K562 (cell line): ENCODE results near the gene EZH1. TPM values are rescaled to one million over a fixed set of nuclear protein-coding genes. Genes with fewer than 3 reads are reported as not detected.

Source experiments
- CC2D1A ChIP-seq: fragments of 450-650 bp; IDR thresholded peaks from 2 replicates; pipeline ENCODE4 v1.6.1; 2017; ENCODE audit warnings: mild to moderate bottlenecking
- MEF2D ChIP-seq: conservative IDR thresholded peaks from 2 replicates; pipeline ENCODE4 v1.6.1; 2016; ENCODE audit warnings: low read depth, missing genetic modification characterization, missing compliant biosample characterization
- PHB ChIP-seq: fragments of 250-450 bp; sonication (Bioruptor Pico); IDR thresholded peaks from 2 replicates; pipeline ENCODE4 v1.5.0; 2021
- PYGO2 ChIP-seq: fragments of 450-650 bp; IDR thresholded peaks from 2 replicates; pipeline ENCODE4 v1.6.1; 2016; ENCODE audit warnings: mild to moderate bottlenecking, missing genetic modification characterization, moderate library complexity, missing compliant biosample characterization
- STAT5B ChIP-seq: fragments of 250-450 bp; sonication (Bioruptor Pico); IDR thresholded peaks from 2 replicates; pipeline ENCODE4 v1.8.0; 2021; ENCODE audit warnings: mild to moderate bottlenecking, inconsistent platforms
- TAL1 ChIP-seq: fragments of 450-650 bp; IDR thresholded peaks from 2 replicates; pipeline ENCODE4 v1.6.1; 2016; ENCODE audit warnings: mild to moderate bottlenecking
- ZNF197 ChIP-seq: fragments of 200-800 bp; sonication (Bioruptor generic); IDR thresholded peaks from 2 replicates; pipeline ENCODE4 v1.6.1; 2016; ENCODE audit warnings: low read depth, missing genetic modification characterization, missing compliant biosample characterization
- ZNF253 ChIP-seq: fragments of 250-450 bp; sonication (Bioruptor Pico); conservative IDR thresholded peaks from 2 replicates; pipeline ENCODE4 v1.6.1; 2021; ENCODE audit warnings: mild to moderate bottlenecking
- ZNF644 ChIP-seq: fragments of 200-800 bp; sonication (Bioruptor generic); IDR thresholded peaks from 2 replicates; pipeline ENCODE4 v1.6.1; 2016; ENCODE audit warnings: low read depth, missing genetic modification characterization, missing compliant biosample characterization
- ZNF668 ChIP-seq: fragments of 250-450 bp; sonication (Bioruptor Pico); IDR thresholded peaks from 2 replicates; pipeline ENCODE4 v1.8.0; 2022; ENCODE audit warnings: mild to moderate bottlenecking, inconsistent platforms
- polyA plus RNA-seq, 8 experiments: library from polyadenylated mRNA; depleted of rRNA in 4 of 8; stranded (reverse) in 5 of 8; unstranded in 3 of 8; fragments of >200 nt; fragmentation: Nextera tagmentation in 2 of 8; fragmentation: Illumina TruSeq in 1 of 8; extraction: Ambion mirVana in 2 of 8; extraction: Trizol in 1 of 8; gene quantifications; 2 replicates each; pipeline versions ENCODE4 v1.2.1 to v1.2.3, GENCODE V29; 2011 to 2014; ENCODE audit warnings: inconsistent platforms in 1 of 8, missing spikeins in 1 of 8
- total RNA-seq, 7 experiments: library from RNA; depleted of rRNA in 6 of 7; stranded (reverse); fragments of >200 nt in 6 of 7; fragmentation: Illumina TruSeq in 2 of 7; extraction: Trizol in 2 of 7; gene quantifications; 2 replicates each; pipeline versions ENCODE4 v1.2.1 to v1.2.3, GENCODE V29; 2011 to 2021; ENCODE audit warnings: low replicate concordance in 1 of 7
- TF ChIP-seq, protein P1 (sequence below): fragments of 450-650 bp; formaldehyde crosslinking; IDR thresholded peaks from 2 replicates; pipeline ENCODE4 v1.4.0; 2020; ENCODE audit warnings: mild to moderate bottlenecking
- TF ChIP-seq, protein P2 (sequence below), 3 experiments: fragments of 200-800 bp in 1 of 3; fragments of 250-450 bp in 1 of 3; fragments of 450-650 bp in 1 of 3; sonication (Bioruptor Pico) in 1 of 3; sonication (Bioruptor generic) in 1 of 3; formaldehyde crosslinking in 1 of 3; IDR thresholded peaks; 2 replicates each; pipeline versions ENCODE4 v1.6.1 to v1.8.0; 2016 to 2022; ENCODE audit warnings: mild to moderate bottlenecking in 2 of 3, missing genetic modification characterization in 2 of 3, missing compliant biosample characterization in 1 of 3, moderate library complexity in 1 of 3
- TF ChIP-seq, protein P3 (sequence below): fragments of 250-450 bp; sonication (Bioruptor Pico); IDR thresholded peaks from 2 replicates; pipeline ENCODE4 v1.8.0; 2021; ENCODE audit warnings: moderate library complexity, mild to moderate bottlenecking, inconsistent platforms
- TF ChIP-seq, protein P4 (sequence below): fragments of 450-650 bp; conservative IDR thresholded peaks from 2 replicates; pipeline ENCODE4 v1.6.1; 2016; ENCODE audit warnings: missing genetic modification characterization, low read depth, mild to moderate bottlenecking, control low read depth, missing compliant biosample characterization
- TF ChIP-seq, protein P5 (sequence below), 3 experiments: IDR thresholded peaks in 2 of 3; conservative IDR thresholded peaks in 1 of 3; 2 replicates each; pipeline ENCODE4 v1.5.1; 2011 to 2012; ENCODE audit warnings: low read length in 3 of 3, mild to moderate bottlenecking in 3 of 3, control low read depth in 2 of 3, improper control_type of control experiment in 1 of 3, inconsistent platforms in 1 of 3, low read depth in 1 of 3, mixed read lengths in 1 of 3, moderate library complexity in 1 of 3; ENCODE audit not compliant: insufficient read depth in 2 of 3
- TF ChIP-seq, protein P6 (sequence below): sonication (generic); formaldehyde crosslinking; IDR thresholded peaks from 2 replicates; pipeline ENCODE4 v1.8.1; 2022; ENCODE audit warnings: missing genetic modification reagents
- TF ChIP-seq, protein P7 (sequence below): IDR thresholded peaks from 3 replicates; pipeline ENCODE4 v1.6.1; 2011; ENCODE audit warnings: borderline replicate concordance, mild to moderate bottlenecking; ENCODE audit not compliant: insufficient read length, insufficient read depth

EZH1 gene
- total and polyA plus RNA-seq, 9 of the 15 experiments (the other 6 are each of a cell fraction or from before 2014, with no cell fraction given): 8.6 to 40.8 (median 22.9) TPM

DNA sequence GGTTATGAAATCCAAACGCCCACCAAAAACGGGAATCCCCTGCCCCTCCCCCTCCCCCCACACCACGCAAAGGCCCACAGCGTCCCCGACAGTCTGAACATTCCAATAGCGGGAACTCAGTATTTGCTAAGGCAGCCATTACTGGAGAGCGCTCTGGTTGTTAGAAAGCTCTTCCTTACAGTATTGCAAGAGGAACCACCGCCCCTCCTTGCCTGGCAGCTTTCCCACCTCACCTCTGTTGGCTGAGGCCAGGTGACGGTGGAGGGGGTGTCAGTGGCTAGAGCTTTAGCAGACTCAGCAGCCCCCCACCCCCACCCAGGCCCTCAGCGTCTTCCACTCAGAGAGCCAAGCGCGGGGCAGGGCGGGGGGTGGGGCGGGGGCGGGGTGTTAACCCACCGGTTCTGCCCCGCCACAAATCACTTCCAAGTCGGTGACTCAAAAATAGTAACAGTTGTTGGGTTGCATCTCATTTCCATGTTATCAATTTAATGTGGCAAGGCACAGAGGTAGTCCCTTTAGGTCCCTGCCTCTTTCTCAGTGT lies 65.8 kb downstream of the EZH1 start (continued):
- TF ChIP-seq, protein P1, sequence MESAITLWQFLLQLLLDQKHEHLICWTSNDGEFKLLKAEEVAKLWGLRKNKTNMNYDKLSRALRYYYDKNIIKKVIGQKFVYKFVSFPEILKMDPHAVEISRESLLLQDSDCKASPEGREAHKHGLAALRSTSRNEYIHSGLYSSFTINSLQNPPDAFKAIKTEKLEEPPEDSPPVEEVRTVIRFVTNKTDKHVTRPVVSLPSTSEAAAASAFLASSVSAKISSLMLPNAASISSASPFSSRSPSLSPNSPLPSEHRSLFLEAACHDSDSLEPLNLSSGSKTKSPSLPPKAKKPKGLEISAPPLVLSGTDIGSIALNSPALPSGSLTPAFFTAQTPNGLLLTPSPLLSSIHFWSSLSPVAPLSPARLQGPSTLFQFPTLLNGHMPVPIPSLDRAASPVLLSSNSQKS: no peak
- TF ChIP-seq ZNF197 (no peak), CC2D1A (no peak), PYGO2 (tag) (no peak), PHB (CRISPR knock-in tag) (no peak), ZNF668 (no peak), MEF2D (tag) (no peak), ZNF644 (no peak), STAT5B (CRISPR knock-in tag) (no peak), TAL1 (no peak), ZNF253 (no peak)
- TF ChIP-seq, protein P2, sequence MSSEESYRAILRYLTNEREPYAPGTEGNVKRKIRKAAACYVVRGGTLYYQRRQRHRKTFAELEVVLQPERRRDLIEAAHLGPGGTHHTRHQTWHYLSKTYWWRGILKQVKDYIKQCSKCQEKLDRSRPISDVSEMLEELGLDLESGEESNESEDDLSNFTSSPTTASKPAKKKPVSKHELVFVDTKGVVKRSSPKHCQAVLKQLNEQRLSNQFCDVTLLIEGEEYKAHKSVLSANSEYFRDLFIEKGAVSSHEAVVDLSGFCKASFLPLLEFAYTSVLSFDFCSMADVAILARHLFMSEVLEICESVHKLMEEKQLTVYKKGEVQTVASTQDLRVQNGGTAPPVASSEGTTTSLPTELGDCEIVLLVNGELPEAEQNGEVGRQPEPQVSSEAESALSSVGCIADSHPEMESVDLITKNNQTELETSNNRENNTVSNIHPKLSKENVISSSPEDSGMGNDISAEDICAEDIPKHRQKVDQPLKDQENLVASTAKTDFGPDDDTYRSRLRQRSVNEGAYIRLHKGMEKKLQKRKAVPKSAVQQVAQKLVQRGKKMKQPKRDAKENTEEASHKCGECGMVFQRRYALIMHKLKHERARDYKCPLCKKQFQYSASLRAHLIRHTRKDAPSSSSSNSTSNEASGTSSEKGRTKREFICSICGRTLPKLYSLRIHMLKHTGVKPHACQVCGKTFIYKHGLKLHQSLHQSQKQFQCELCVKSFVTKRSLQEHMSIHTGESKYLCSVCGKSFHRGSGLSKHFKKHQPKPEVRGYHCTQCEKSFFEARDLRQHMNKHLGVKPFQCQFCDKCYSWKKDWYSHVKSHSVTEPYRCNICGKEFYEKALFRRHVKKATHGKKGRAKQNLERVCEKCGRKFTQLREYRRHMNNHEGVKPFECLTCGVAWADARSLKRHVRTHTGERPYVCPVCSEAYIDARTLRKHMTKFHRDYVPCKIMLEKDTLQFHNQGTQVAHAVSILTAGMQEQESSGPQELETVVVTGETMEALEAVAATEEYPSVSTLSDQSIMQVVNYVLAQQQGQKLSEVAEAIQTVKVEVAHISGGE (CRISPR knock-in tag; IDR thresholded peaks at IDR 0.05): no peak
- TF ChIP-seq, protein P3, sequence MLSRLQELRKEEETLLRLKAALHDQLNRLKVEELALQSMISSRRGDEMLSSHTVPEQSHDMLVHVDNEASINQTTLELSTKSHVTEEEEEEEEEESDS (CRISPR knock-in tag): no peak
- TF ChIP-seq, protein P4, sequence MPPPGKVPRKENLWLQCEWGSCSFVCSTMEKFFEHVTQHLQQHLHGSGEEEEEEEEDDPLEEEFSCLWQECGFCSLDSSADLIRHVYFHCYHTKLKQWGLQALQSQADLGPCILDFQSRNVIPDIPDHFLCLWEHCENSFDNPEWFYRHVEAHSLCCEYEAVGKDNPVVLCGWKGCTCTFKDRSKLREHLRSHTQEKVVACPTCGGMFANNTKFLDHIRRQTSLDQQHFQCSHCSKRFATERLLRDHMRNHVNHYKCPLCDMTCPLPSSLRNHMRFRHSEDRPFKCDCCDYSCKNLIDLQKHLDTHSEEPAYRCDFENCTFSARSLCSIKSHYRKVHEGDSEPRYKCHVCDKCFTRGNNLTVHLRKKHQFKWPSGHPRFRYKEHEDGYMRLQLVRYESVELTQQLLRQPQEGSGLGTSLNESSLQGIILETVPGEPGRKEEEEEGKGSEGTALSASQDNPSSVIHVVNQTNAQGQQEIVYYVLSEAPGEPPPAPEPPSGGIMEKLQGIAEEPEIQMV (tag): no peak
- TF ChIP-seq, protein P5, sequence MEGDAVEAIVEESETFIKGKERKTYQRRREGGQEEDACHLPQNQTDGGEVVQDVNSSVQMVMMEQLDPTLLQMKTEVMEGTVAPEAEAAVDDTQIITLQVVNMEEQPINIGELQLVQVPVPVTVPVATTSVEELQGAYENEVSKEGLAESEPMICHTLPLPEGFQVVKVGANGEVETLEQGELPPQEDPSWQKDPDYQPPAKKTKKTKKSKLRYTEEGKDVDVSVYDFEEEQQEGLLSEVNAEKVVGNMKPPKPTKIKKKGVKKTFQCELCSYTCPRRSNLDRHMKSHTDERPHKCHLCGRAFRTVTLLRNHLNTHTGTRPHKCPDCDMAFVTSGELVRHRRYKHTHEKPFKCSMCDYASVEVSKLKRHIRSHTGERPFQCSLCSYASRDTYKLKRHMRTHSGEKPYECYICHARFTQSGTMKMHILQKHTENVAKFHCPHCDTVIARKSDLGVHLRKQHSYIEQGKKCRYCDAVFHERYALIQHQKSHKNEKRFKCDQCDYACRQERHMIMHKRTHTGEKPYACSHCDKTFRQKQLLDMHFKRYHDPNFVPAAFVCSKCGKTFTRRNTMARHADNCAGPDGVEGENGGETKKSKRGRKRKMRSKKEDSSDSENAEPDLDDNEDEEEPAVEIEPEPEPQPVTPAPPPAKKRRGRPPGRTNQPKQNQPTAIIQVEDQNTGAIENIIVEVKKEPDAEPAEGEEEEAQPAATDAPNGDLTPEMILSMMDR (IDR thresholded peaks at IDR 0.05 in 2 of 3, conservative IDR thresholded peaks at IDR 0.05 in 1 of 3; ENCODE audit: insufficient read depth in 2 of 3, low read depth in 1 of 3, low read length in 3 of 3): peak in 1 of 3 experiments; percentile 21; a peak in 1 of 6 replicates
- TF ChIP-seq, protein P6, sequence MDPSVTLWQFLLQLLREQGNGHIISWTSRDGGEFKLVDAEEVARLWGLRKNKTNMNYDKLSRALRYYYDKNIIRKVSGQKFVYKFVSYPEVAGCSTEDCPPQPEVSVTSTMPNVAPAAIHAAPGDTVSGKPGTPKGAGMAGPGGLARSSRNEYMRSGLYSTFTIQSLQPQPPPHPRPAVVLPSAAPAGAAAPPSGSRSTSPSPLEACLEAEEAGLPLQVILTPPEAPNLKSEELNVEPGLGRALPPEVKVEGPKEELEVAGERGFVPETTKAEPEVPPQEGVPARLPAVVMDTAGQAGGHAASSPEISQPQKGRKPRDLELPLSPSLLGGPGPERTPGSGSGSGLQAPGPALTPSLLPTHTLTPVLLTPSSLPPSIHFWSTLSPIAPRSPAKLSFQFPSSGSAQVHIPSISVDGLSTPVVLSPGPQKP: no peak
- TF ChIP-seq, protein P7, sequence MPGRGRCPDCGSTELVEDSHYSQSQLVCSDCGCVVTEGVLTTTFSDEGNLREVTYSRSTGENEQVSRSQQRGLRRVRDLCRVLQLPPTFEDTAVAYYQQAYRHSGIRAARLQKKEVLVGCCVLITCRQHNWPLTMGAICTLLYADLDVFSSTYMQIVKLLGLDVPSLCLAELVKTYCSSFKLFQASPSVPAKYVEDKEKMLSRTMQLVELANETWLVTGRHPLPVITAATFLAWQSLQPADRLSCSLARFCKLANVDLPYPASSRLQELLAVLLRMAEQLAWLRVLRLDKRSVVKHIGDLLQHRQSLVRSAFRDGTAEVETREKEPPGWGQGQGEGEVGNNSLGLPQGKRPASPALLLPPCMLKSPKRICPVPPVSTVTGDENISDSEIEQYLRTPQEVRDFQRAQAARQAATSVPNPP: no peak
